ENCODE data around the gene NXT1. TPM values are rescaled to one million over a fixed set of nuclear protein-coding genes. Genes with fewer than 3 reads are reported as not detected.

NXT1 gene
- total and polyA plus RNA-seq, 2 donors from 2014 or later = 17.6 to 21.4 TPM

GRCh38 chr20:23308908-23309307, 41.7 kb upstream of the NXT1 start:
- Histone ChIP-seq H3K4me3 (ENCODE audit: low read length in 3 of 3) (no peak overlapping the region), H3K4me1 (ENCODE audit: control insufficient read depth in 2 of 3, insufficient read depth in 2 of 3, low read depth in 1 of 3, low read length in 3 of 3) (no peaks in the 10 kb centered on the region), H3K27ac (ENCODE audit: low read depth in 2 of 2, low read length in 2 of 2) (no peak overlapping the region), H3K9me3 (ENCODE audit: control insufficient read depth in 2 of 3, insufficient read depth in 1 of 3, low read length in 3 of 3) (no peaks in the 10 kb centered on the region), H3K36me3 (ENCODE audit: control insufficient read depth in 2 of 3, insufficient read depth in 3 of 3, low read length in 3 of 3) (no peaks in the 10 kb centered on the region), H3K27me3 (ENCODE audit: control insufficient read depth, insufficient read depth, low read length) (no peaks in the 10 kb centered on the region), H3K9ac (ENCODE audit: low read length in 3 of 3) (no peak overlapping the region)
- no peak for DNase-seq
- intact Hi-C loops (cut with DNase I) = no loop called here
- no peak for TF ChIP-seq CTCF (IDR thresholded peaks at IDR 0.05; ENCODE audit: borderline replicate concordance, extremely low read depth, insufficient read depth)
- no peak for FAIRE-seq

GRCh38 chr20:23309781-23310180, 40.8 kb upstream of the NXT1 start:
- no peaks in the 10 kb centered on the region for H3K9me3 ChIP-seq (ENCODE audit: control insufficient read depth in 2 of 3, insufficient read depth in 1 of 3, low read length in 3 of 3)
- H3K4me3 ChIP-seq (ENCODE audit: low read length in 3 of 3) = no peak overlapping the region
- H3K4me1 ChIP-seq (ENCODE audit: control insufficient read depth in 2 of 3, insufficient read depth in 2 of 3, low read depth in 1 of 3, low read length in 3 of 3) = no peaks in the 10 kb centered on the region
- H3K27ac ChIP-seq (ENCODE audit: low read depth in 2 of 2, low read length in 2 of 2) = no peak overlapping the region
- DNase-seq (no peak), FAIRE-seq (no peak)
- H3K9ac ChIP-seq (ENCODE audit: low read length in 3 of 3) = no peak overlapping the region
- no peaks in the 10 kb centered on the region for H3K36me3 ChIP-seq (ENCODE audit: control insufficient read depth in 2 of 3, insufficient read depth in 3 of 3, low read length in 3 of 3)
- H3K27me3 ChIP-seq (ENCODE audit: control insufficient read depth, insufficient read depth, low read length) = no peaks in the 10 kb centered on the region
- intact Hi-C loops (cut with DNase I) = no loop called here
- no peak for TF ChIP-seq CTCF (IDR thresholded peaks at IDR 0.05; ENCODE audit: borderline replicate concordance, extremely low read depth, insufficient read depth)

- Histone ChIP-seq H3K27me3 (ENCODE audit: control insufficient read depth, insufficient read depth, low read length) (no peaks in the 10 kb centered on the region), H3K9me3 (ENCODE audit: control insufficient read depth in 2 of 3, insufficient read depth in 1 of 3, low read length in 3 of 3) (no peaks in the 10 kb centered on the region), H3K4me3 (ENCODE audit: low read length in 3 of 3) (no peak overlapping the region), H3K9ac (ENCODE audit: low read length in 3 of 3) (no peak overlapping the region), H3K4me1 (ENCODE audit: control insufficient read depth in 2 of 3, insufficient read depth in 2 of 3, low read depth in 1 of 3, low read length in 3 of 3) (no peaks in the 10 kb centered on the region), H3K36me3 (ENCODE audit: control insufficient read depth in 2 of 3, insufficient read depth in 3 of 3, low read length in 3 of 3) (no peaks in the 10 kb centered on the region), H3K27ac (ENCODE audit: low read depth in 2 of 2, low read length in 2 of 2) (no peak overlapping the region)
- DNase-seq = peak in 1 of 5 donors; percentile 26
- intact Hi-C loops (cut with DNase I) = no loop called here
- no peak for TF ChIP-seq CTCF (IDR thresholded peaks at IDR 0.05; ENCODE audit: borderline replicate concordance, extremely low read depth, insufficient read depth)
- FAIRE-seq = no peak
These were observed 38.6 kb upstream of the NXT1 start for GRCh38 chr20:23311947-23312506.

- Histone ChIP-seq H3K9ac (ENCODE audit: low read length in 3 of 3) (no peak overlapping the region), H3K4me3 (ENCODE audit: low read length in 3 of 3) (no peak overlapping the region), H3K4me1 (ENCODE audit: control insufficient read depth in 2 of 3, insufficient read depth in 2 of 3, low read depth in 1 of 3, low read length in 3 of 3) (no peaks in the 10 kb centered on the region), H3K36me3 (ENCODE audit: control insufficient read depth in 2 of 3, insufficient read depth in 3 of 3, low read length in 3 of 3) (no peaks in the 10 kb centered on the region), H3K27ac (ENCODE audit: low read depth in 2 of 2, low read length in 2 of 2) (no peak overlapping the region), H3K27me3 (ENCODE audit: control insufficient read depth, insufficient read depth, low read length) (no peaks in the 10 kb centered on the region), H3K9me3 (ENCODE audit: control insufficient read depth in 2 of 3, insufficient read depth in 1 of 3, low read length in 3 of 3) (no peaks in the 10 kb centered on the region)
- DNase-seq = no peak
- no peak for TF ChIP-seq CTCF (IDR thresholded peaks at IDR 0.05; ENCODE audit: borderline replicate concordance, extremely low read depth, insufficient read depth)
- no peak for FAIRE-seq
- intact Hi-C loops (cut with DNase I) = no loop called here
These were observed 37.3 kb upstream of the NXT1 start for GRCh38 chr20:23313271-23313670.
